NCI-H2081 (cell line): ENCODE results near the gene CRISP1.
A peak's percentile ranks its signal among the peaks of the same experiment; 100 is the strongest.

ENCODE experiments used
- DNase-seq, 2 experiments: peaks; one replicate each; lab custom pipeline; 2025; lab: John Stamatoyannopoulos, UW

Gene CRISP1

DNA sequence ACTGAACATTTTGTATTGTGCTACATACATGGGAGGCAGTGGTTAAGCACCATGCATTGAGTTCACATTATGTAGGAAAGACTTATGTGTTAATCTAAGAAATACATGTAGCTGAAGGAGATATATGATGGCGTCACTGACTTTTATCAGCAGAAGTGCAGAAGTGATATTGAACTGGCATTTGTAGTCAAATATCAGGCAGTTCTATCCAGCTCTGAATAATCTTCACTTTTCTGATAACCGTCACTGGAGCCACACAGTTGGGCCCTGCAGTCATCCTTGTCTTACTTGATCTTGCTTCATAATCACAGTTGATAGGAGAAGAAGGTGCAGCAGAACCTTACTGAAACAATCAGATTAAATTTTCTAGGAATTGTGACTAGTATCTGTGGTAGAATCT, 26.4 kb downstream of the CRISP1 start:
- no peak for DNase-seq

DNA sequence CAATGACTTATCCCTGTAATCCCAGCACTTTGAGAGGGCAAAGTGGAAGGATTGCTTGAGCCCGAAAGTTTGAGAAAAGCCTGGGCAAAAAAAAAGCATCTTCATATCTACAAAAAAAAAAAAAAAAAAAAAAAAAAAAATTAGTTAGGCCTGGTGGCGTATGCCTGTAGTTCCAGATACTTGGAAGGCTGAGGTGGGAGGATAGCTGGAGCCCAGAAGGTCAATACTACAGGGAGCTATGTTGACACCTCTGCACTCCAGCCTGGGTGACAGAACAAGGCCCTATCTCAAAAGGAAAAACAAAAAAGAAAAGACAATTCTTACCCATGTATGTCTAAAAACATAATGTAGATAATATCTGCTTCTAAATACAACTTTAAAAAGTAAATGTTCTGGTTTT, 27.2 kb downstream of the CRISP1 start:
- no peak for DNase-seq

DNA sequence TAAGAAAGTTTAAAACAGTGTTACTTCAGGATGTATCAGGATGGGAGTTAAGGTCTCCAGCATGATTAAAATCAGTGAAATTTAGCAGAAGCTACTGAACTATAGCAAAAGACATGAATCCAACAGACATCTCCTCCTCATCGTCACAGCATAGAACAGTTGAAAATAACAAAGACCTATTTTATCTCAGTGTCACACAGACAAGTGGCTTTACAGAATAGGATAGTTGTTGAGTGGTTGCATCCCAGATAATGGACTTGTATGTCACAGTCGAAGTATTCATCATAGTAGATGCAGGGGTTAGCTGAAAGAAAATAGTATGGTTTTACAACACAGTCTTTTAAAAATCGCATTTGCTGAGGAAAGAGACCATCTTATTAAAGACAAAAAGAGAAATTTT, 31.2 kb downstream of the CRISP1 start:
- DNase-seq: no peak

DNA sequence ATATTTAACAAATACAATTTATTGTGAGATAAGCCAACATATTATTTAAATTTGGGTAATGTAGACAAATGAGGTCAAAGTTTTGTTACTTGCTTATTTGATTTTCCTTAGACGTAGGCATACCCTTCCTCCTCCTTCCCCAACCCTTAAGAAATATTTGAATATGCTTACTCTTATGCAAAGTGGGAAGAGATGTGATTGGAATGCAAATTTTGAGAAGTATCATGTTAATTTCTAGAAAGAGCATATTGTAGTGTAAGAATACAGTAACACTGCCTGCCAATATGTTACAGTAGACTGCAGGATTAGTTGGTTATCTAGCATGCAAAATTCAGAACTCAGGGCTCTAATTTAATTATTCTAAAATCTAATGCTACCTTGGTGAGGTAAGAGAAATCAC, 32.9 kb downstream of the CRISP1 start:
- no peak for DNase-seq

DNA sequence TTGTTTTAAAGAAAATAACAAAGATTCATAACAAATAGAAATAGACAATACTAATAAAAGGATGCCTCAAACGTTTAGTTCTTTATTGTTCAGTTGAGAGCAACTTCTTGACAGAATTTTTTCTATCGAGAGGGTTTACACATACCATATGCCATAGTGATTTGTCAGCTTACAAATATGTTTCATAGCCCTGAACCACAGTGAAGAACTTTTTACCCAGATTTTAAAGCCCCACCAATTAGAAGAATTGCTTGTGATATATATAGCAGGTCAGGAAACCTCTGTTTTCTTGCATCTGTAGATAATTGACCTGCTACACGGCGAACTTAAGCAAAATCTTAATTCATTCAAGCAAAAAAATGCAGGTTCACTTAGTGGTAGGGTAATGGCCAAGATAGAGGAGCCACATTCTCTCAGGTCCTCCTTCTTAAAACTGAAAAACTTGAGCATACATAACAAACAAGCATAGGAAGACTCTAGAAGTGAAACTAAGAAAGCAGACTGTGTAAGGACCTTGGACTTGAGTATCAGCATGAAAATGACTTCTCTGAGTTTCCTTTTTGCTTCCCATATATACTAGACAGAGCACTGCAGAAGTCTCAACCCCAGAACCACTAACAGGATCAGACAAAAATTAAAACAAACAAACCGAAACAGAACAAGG, 39.5 kb downstream of the CRISP1 start:
- DNase-seq: no peak

DNA sequence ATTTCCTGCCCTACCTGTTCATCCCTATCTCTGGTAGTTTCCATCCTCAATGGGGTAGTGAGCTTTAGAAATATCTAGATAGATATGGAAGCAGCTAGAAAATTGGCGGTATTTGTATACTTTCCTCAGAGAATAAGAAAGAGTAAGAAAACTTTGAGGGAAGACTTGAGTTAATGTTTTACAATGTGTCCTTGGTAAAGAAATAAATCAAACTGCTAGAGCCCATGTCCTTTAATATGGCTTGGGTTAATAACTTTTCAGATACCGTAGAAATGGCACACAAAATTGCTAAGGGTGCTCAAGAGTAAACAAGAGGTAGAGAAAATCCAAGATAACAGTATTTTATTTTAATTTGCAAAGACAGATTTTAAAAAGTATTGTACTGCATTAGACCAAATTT, 51.2 kb downstream of the CRISP1 start:
- DNase-seq: no peak

DNA sequence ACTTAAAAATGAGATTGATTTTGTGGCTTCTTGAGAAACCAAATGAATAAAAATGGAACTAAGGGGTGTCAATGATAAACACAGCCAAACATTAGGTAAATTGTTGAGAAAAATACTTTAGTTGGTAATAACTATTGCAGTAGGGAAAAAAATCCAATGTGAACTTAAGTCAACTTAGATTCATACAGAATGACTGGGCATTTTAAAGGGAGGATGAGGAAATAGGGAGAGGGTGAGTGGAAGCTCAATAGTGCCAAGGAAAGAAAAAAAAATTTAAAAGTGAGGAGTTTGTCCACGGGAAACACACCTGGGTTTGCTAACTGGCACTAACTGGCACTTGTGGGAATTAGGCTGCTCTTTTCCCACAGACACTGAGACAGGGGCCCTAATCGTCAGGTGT, 53.1 kb downstream of the CRISP1 start:
- DNase-seq: no peak

DNA sequence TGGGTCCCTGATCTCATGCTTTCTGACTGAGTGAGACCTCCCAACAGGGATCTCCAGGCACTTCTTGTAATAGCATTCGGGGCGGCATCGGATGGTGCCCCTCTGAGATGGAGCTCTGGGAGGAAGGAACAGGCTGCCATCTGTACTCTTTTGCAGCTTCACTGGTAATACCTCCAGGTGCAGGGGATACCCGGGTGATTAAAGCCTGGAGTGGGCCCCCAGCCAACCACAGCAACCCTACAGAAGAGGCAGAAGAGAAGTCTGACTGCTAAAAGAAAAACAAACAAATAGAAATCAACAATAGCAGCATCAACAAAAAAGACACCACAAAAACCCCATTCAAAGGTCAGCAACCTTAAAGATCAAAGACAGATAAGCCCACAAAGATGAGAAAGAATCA, 60.2 kb downstream of the CRISP1 start:
- no peak for DNase-seq

DNA sequence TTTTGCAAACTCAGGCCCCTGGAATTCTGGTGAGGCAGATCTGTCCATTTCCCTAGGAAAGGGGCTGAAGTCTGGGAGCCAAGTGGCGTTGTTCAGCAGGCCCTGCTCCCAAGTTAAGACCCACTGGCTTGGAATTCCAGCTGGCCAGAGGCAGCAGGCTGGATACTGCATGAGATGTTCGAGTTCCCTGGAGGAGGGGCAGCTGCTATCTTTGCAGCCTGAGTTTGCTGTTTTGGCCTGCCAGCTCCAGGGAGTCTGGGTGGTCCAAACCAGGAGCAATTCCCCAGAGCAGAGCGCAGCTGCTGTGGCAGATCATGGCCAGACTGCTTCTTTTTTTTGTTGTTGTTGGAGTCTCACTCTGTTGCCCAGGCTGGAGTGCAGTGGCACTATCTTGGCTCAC, 61.1 kb downstream of the CRISP1 start:
- no peak for DNase-seq

DNA sequence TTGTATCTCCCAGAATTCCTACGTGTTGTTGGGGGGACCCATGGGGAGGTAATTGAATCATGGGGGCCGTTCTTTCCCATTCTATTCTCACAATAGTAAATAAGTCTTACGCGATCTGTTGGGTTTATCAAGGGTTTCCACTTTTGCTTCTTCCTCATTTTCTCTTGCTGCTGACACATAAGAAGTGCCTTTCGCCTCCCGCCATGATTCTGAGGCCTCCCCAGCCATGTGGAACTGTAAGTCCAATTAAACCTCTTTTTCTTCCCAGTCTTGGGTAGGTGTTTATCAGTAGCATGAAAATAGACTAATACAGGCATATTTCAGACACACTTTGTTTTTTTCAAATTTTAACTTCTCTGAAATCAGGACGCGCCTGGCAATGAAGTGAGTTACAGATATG, 64.8 kb downstream of the CRISP1 start:
- no peak for DNase-seq

DNA sequence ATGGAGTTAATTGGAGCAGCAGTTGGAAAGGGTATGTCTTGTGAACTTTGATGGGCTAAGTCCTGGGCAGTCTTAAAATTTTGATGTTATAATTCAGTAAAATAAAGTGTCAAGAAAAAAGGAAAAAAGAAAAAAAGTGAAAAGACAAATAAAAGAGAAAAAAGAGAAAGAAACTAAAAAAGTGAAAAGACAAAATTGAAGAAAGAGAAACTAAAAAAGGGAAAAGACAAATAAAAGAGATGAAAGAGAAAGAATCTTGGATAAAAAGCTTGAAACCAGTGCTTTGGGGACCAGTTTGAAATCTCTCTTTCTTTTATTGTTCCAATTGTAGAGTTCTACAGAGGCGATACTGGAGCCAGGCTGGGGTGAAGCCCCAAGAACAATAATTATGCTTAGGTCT, 67.2 kb downstream of the CRISP1 start:
- DNase-seq: no peak

DNA sequence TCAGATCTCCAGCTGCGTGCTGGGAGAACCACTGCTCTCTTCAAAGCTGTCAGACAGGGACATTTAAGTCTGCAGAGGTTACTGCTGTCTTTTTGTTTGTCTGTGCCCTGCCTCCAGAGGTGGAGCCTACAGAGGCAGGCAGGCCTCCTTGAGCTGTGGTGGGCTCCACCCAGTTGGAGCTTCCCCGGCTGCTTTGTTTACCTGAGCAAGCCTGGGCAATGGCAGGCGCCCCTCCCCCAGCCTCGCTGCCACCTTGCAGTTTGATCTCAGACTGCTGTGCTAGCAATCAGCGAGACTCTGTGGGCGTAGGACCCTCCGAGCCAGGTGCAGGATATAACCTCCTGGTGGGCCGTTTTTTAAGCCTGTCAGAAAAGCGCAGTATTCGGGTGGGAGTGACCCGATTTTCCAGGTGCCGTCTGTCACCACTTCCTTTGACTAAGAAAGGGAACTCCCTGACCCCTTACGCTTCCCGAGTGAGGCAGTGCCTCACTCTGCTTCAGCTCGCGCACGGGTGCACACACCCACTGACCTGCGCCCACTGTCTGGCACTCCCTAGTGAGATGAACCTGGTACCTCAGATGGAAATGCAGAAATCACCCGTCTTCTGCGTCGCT, 69.4 kb downstream of the CRISP1 start:
- DNase-seq: peak in 1 of 2 experiments; percentile 32

DNA sequence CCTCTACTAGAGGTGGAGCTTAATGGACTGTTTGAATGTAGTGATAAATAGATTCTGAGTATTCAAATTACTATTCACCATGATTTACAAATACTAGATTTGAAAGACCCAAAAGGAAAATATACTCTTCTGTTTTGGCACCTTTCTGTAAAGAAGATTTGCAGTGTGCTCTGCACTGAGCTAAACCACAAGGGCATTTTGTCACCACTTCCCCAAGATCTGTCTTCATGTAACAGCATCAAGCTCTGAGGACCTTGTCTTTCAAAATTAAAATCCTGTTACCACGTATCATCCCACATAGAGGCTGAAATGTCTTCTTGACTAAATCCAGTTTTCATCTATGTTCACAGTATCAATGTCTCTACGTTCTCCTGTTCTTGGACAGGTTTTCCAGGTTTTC, 76.0 kb downstream of the CRISP1 start:
- no peak for DNase-seq

DNA sequence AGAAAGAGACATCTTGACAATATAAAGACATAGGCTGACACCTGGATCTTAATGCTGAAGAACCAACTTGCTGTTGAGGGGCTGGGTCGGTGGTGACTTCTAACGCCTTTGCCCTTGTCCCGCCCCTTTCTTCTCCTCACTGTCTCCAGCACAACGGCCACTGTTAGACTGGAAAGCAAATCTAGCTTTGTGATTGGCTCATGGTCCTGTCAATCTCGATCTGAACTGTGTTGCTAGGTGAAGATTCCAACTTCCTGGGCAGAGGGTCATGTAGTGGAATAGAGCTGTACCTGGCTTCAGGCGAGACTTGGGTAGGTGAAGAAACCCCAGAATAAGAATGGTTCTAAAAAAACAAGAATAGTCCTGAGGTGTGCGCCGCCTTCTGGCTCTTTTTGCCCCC, 79.2 kb downstream of the CRISP1 start, which contains the start of gene PGK2:
Gene PGK2, minus strand, starts transcription at position 110 of the 400 bp plus-strand sequence. Its CDS starts 98 bp downstream, at position 12.
- DNase-seq: peak in 1 of 2 experiments; percentile 0

DNA sequence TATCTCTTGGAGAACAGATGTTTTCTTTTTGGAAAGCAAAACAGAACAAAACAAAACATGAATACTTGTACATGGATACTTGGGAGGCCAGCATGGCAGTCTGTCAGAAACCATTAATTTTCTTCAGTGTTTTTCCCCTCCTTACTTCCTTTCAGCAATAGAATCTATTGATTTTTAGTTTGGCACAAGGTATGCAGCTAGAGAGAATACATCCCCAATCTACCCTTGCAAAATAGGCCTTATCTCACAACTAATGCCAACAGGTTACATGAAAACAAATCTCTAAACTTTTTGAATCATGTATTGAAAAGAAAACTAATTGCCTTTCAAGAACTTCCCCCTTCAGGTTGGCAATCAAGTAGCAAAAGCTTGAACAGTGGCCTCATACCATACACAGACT, 82.1 kb downstream of the CRISP1 start:
- no peak for DNase-seq
